DND-41 (cell line): Measurements from ENCODE around the gene GSTP1.

Experiments used
- ATAC-seq: fragments of 200-7000 bp; cut with Tn5 transposase; 3 replicates; pipeline ENCODE4 v1.9.1; 2021; ENCODE audit warnings: low read depth; ENCODE audit not compliant: insufficient read depth
- DNase-seq: peaks from one replicate; pipeline ENCODE4 v3.0.0-alpha.2; 2020
- H2AFZ ChIP-seq: 2 replicates; pipeline ENCODE4 v1.6.0; 2012; ENCODE audit warnings: low read depth, low read length
- H3K27ac ChIP-seq: 2 replicates; pipeline ENCODE4 v1.5.1; 2012; ENCODE audit warnings: low read length, inconsistent platforms
- H3K27me3 ChIP-seq: fragments of 200-600 bp; sonication (generic); 2 replicates; pipeline ENCODE4 v1.6.0; 2012; ENCODE audit warnings: low read length, mild to moderate bottlenecking, inconsistent platforms; ENCODE audit not compliant: insufficient read depth, poor library complexity
- H3K36me3 ChIP-seq: 2 replicates; pipeline ENCODE4 v1.5.1; 2012; ENCODE audit warnings: low read length, inconsistent platforms; ENCODE audit not compliant: insufficient read depth
- H3K4me1 ChIP-seq: 2 replicates; pipeline ENCODE4 v1.5.1; 2012; ENCODE audit warnings: mild to moderate bottlenecking, low read length; ENCODE audit not compliant: insufficient read depth
- H3K4me2 ChIP-seq: 2 replicates; pipeline ENCODE4 v1.6.0; 2012; ENCODE audit warnings: mild to moderate bottlenecking, moderate library complexity, low read length, inconsistent platforms; ENCODE audit not compliant: insufficient read depth
- H3K4me3 ChIP-seq, 2 experiments: fragments of 200-600 bp in 1 of 2; shearing (Covaris generic) in 1 of 2; 2 replicates each; pipeline ENCODE4 v1.5.1; 2012 to 2016; ENCODE audit warnings: inconsistent platforms in 2 of 2, low read length in 2 of 2, mild to moderate bottlenecking in 2 of 2, low read depth in 1 of 2, moderate library complexity in 1 of 2
- H3K79me2 ChIP-seq: 2 replicates; pipeline ENCODE4 v1.6.0; 2012; ENCODE audit warnings: low read length, inconsistent platforms; ENCODE audit not compliant: insufficient read depth
- H3K9ac ChIP-seq: 2 replicates; pipeline ENCODE4 v1.6.0; 2012; ENCODE audit warnings: low read depth, mild to moderate bottlenecking, inconsistent platforms, low read length, moderate library complexity
- H3K9me3 ChIP-seq: 2 replicates; pipeline ENCODE4 v1.5.1; 2012; ENCODE audit warnings: low read length, moderate library complexity, mild to moderate bottlenecking, inconsistent platforms; ENCODE audit not compliant: insufficient read depth, severe bottlenecking
- H4K20me1 ChIP-seq: 2 replicates; pipeline ENCODE4 v1.6.0; 2012; ENCODE audit warnings: low read length; ENCODE audit not compliant: insufficient read depth
- CTCF ChIP-seq: IDR thresholded peaks from 2 replicates; pipeline ENCODE4 v1.5.1; 2012; ENCODE audit warnings: borderline replicate concordance, low read length, moderate library complexity, mild to moderate bottlenecking; ENCODE audit not compliant: poor library complexity, severe bottlenecking; ENCODE audit errors: extremely low read depth
- EZH2 ChIP-seq: IDR thresholded peaks from 3 replicates; pipeline ENCODE4 v1.6.1; 2012; ENCODE audit warnings: borderline replicate concordance, low read depth, mild to moderate bottlenecking, moderate library complexity, low read length, inconsistent platforms; ENCODE audit not compliant: severe bottlenecking

Gene GSTP1

GRCh38 chr11:67631411-67631810 lies 47.8 kb downstream of the GSTP1 start:
- peak overlapping the region; percentile 90 for H3K9ac ChIP-seq
- no peak for TF ChIP-seq CTCF
- TF ChIP-seq EZH2 = no peak

DNA sequence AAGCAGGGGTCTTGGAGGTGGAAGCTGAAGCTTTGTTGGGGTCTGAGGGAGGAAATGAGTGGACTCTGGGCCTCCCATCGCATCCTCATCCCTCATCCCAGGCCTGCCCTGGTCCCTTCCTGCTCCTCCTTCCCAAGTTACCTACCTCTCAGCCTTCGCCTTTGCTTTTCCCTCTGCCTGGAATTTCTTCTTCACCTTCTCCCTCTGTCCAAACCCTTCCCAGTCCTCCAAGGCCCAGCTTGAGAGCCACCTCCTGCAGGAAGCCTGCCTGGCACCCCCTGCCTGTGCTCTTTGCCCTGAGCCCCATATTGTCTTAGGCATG lies 48.2 kb downstream of the GSTP1 start:
- peak overlapping the region; percentile 97 for H3K27ac ChIP-seq
- no peak overlapping the region for H3K4me3 ChIP-seq
- no peak overlapping the region for H2AFZ ChIP-seq
- H3K36me3 ChIP-seq = peaks cover 20% of the 10 kb centered on the region
- peaks cover 25% of the 10 kb centered on the region for H3K79me2 ChIP-seq
- H3K9ac ChIP-seq = peak overlapping the region; percentile 90; the same call in 1 of the 2 replicates
- ATAC-seq (no peak), DNase-seq (no peak)
- peaks cover 53% of the 10 kb centered on the region for H3K4me1 ChIP-seq
- TF ChIP-seq CTCF (no peak), EZH2 (no peak)
- no peaks in the 10 kb centered on the region for H4K20me1 ChIP-seq
- H3K27me3 ChIP-seq = no peaks in the 10 kb centered on the region
- peak overlapping the region; percentile 98; the same call in 1 of the 2 replicates for H3K4me2 ChIP-seq
- no peaks in the 10 kb centered on the region for H3K9me3 ChIP-seq

More at GRCh38 chr11:67631411-67631810, 47.8 kb downstream of the GSTP1 start:
- peaks cover 21% of the 10 kb centered on the region for H3K36me3 ChIP-seq
- H4K20me1 ChIP-seq = no peaks in the 10 kb centered on the region
- H3K9me3 ChIP-seq = no peaks in the 10 kb centered on the region
- H3K4me2 ChIP-seq = peak overlapping the region; percentile 98
- H3K4me3 ChIP-seq = peak overlapping the region in 1 of 2 experiments; percentile 84; a peak in 2 of 4 replicates
- H3K4me1 ChIP-seq = peaks cover 53% of the 10 kb centered on the region
- ATAC-seq = no peak
- H3K27me3 ChIP-seq = no peaks in the 10 kb centered on the region
- H3K79me2 ChIP-seq = peaks cover 25% of the 10 kb centered on the region
- H2AFZ ChIP-seq = no peak overlapping the region
- DNase-seq = no peak
- peak overlapping the region; percentile 97 for H3K27ac ChIP-seq

DNA sequence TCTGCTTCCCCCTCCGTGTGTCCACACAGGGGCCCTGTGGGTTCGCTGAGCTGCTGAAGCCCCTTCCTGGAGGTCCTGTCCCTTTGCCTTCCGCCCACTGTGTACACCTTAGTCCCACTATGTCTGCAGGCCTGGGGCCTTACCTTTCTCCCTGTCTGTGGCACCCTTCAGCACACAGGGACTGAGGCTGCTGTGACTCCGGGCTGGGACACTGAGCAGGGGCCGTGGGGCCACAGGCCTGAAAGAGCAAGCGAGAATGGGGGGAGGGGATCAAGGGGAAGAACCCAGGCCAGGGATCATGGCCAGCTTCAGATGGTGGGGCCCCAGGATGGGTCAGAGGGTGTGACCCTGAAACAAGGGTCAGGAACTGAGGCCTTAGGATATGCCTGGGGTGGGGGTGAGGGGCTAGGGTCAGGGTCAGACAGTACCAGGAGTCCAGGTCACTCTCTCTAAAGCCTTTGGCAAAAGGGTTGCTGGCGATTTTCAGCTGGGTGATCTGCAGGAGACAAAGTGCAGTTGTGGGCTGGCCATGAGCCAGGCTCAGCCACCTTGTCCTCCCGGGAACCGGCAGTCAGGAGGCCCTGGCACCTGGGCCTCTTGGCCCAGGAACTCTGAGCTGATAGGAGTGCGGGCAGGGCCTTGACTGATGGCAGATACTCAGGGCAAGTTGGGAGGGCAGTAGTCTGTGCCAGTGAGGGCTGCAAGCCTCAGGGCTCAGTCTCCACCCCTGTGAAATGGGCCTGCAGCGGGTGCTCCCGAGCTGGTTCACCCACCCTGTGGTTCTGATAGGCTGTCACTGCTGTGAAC lies 48.8 kb downstream of the GSTP1 start:
- H3K4me3 ChIP-seq = no peak overlapping the region
- ATAC-seq (no peak), DNase-seq (no peak)
- H3K4me2 ChIP-seq = 0 out of 2 replicates have a peak overlapping the region, but pooled peaks have one; percentile 98
- H3K27me3 ChIP-seq = no peaks in the 10 kb centered on the region
- no peak overlapping the region for H2AFZ ChIP-seq
- no peaks in the 10 kb centered on the region for H3K9me3 ChIP-seq
- peaks cover 14% of the 10 kb centered on the region for H3K36me3 ChIP-seq
- H3K4me1 ChIP-seq = peaks cover 47% of the 10 kb centered on the region
- peak overlapping the region; percentile 90; the same call in 1 of the 2 replicates for H3K9ac ChIP-seq
- peak overlapping the region; percentile 97 for H3K27ac ChIP-seq
- no peak for TF ChIP-seq EZH2
- no peak for TF ChIP-seq CTCF
- peaks cover 25% of the 10 kb centered on the region for H3K79me2 ChIP-seq
- no peaks in the 10 kb centered on the region for H4K20me1 ChIP-seq
